ENCODE measurements around the gene ZNF750.

Gene ZNF750

DNA sequence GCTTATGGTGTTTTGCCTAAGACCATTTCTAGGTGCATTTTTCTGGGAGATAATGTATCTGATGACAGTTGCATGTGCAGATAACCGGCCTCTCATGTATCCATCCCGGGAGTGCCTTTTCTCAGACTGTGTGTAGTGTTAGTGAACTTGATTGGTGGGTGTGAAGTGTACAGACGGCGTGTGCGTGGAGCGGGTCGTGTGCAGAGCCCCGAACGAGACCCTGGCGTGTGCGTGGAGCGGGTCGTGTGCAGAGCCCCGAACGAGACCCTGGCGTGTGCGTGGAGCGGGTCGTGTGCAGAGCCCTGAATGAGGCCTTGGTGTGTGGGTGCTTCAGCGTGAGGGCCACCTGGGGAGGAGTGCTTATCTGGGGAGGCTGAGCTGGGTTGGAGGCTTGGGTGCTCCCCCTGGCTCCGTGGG is 28.9 kb upstream of the ZNF750 start:
- H3K36me3 ChIP-seq (ENCODE audit: control insufficient read depth in 2 of 2, insufficient read depth in 1 of 2, low read length in 2 of 2): peaks cover 0 to 34% of the 10 kb centered on the region in 2 experiments; a peak in 1 of 3 replicates
- H3K9me3 ChIP-seq (ENCODE audit: control insufficient read depth, insufficient read depth, low read depth, low read length): no peaks in the 10 kb centered on the region
- POLR2A ChIA-PET: interaction anchor here (1.3 kb wide), 1 partner anchor 34 kb away, joined by 3 read pairs; no protein-coding TSS in a partner anchor
- TF ChIP-seq, protein P1, sequence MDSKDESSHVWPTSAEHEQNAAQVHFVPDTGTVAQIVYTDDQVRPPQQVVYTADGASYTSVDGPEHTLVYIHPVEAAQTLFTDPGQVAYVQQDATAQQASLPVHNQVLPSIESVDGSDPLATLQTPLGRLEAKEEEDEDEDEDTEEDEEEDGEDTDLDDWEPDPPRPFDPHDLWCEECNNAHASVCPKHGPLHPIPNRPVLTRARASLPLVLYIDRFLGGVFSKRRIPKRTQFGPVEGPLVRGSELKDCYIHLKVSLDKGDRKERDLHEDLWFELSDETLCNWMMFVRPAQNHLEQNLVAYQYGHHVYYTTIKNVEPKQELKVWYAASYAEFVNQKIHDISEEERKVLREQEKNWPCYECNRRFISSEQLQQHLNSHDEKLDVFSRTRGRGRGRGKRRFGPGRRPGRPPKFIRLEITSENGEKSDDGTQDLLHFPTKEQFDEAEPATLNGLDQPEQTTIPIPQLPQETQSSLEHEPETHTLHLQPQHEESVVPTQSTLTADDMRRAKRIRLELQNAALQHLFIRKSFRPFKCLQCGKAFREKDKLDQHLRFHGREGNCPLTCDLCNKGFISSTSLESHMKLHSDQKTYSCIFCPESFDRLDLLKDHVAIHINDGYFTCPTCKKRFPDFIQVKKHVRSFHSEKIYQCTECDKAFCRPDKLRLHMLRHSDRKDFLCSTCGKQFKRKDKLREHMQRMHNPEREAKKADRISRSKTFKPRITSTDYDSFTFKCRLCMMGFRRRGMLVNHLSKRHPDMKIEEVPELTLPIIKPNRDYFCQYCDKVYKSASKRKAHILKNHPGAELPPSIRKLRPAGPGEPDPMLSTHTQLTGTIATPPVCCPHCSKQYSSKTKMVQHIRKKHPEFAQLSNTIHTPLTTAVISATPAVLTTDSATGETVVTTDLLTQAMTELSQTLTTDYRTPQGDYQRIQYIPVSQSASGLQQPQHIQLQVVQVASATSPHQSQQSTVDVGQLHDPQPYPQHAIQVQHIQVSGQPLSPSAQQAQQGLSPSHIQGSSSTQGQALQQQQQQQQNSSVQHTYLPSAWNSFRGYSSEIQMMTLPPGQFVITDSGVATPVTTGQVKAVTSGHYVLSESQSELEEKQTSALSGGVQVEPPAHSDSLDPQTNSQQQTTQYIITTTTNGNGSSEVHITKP (tag by site-specific recombination; IDR thresholded peaks at IDR 0.05): no peak
- no peak for TF ChIP-seq GLI4 (tag by site-specific recombination; IDR thresholded peaks at IDR 0.05)
- TF ChIP-seq REPIN1 (tag by site-specific recombination; IDR thresholded peaks at IDR 0.05; ENCODE audit: low read depth): no peak
- TF ChIP-seq, protein P2, sequence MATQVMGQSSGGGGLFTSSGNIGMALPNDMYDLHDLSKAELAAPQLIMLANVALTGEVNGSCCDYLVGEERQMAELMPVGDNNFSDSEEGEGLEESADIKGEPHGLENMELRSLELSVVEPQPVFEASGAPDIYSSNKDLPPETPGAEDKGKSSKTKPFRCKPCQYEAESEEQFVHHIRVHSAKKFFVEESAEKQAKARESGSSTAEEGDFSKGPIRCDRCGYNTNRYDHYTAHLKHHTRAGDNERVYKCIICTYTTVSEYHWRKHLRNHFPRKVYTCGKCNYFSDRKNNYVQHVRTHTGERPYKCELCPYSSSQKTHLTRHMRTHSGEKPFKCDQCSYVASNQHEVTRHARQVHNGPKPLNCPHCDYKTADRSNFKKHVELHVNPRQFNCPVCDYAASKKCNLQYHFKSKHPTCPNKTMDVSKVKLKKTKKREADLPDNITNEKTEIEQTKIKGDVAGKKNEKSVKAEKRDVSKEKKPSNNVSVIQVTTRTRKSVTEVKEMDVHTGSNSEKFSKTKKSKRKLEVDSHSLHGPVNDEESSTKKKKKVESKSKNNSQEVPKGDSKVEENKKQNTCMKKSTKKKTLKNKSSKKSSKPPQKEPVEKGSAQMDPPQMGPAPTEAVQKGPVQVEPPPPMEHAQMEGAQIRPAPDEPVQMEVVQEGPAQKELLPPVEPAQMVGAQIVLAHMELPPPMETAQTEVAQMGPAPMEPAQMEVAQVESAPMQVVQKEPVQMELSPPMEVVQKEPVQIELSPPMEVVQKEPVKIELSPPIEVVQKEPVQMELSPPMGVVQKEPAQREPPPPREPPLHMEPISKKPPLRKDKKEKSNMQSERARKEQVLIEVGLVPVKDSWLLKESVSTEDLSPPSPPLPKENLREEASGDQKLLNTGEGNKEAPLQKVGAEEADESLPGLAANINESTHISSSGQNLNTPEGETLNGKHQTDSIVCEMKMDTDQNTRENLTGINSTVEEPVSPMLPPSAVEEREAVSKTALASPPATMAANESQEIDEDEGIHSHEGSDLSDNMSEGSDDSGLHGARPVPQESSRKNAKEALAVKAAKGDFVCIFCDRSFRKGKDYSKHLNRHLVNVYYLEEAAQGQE (tag by site-specific recombination; IDR thresholded peaks at IDR 0.05): no peak
- TF ChIP-seq ZNF416 (tag by site-specific recombination; IDR thresholded peaks at IDR 0.05): no peak
- TF ChIP-seq, protein P3, sequence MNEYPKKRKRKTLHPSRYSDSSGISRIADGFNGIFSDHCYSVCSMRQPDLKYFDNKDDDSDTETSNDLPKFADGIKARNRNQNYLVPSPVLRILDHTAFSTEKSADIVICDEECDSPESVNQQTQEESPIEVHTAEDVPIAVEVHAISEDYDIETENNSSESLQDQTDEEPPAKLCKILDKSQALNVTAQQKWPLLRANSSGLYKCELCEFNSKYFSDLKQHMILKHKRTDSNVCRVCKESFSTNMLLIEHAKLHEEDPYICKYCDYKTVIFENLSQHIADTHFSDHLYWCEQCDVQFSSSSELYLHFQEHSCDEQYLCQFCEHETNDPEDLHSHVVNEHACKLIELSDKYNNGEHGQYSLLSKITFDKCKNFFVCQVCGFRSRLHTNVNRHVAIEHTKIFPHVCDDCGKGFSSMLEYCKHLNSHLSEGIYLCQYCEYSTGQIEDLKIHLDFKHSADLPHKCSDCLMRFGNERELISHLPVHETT (tag by site-specific recombination; IDR thresholded peaks at IDR 0.05): no peak
- TF ChIP-seq ZFP37 (tag by site-specific recombination; IDR thresholded peaks at IDR 0.05): no peak
- no peak for TF ChIP-seq ZNF404 (tag by site-specific recombination; IDR thresholded peaks at IDR 0.05)
- TF ChIP-seq ZNF426 (tag by site-specific recombination; IDR thresholded peaks at IDR 0.05): no peak
- no peak for TF ChIP-seq ZNF830 (tag by site-specific recombination; IDR thresholded peaks at IDR 0.05; ENCODE audit: low read depth)
- TF ChIP-seq ZNF510 (tag by site-specific recombination; IDR thresholded peaks at IDR 0.05; ENCODE audit: insufficient replicate concordance): no peak
- no peak for TF ChIP-seq ZNF23 (tag by site-specific recombination; IDR thresholded peaks at IDR 0.05; ENCODE audit: borderline replicate concordance)
- H3K4me3 ChIP-seq (ENCODE audit: low read depth, low read length): no peak overlapping the region
- CTCF ChIA-PET: interaction anchor here (1.1 to 1.9 kb wide), 2 partner anchors 11 to 17 kb away, joined by 3 to 4 read pairs; no protein-coding TSS in a partner anchor
- H3K27ac ChIP-seq (ENCODE audit: extremely low read depth, low read depth, low read length): no peak overlapping the region
- H3K4me1 ChIP-seq (ENCODE audit: control insufficient read depth, insufficient read depth, low read length): peaks cover 9% of the 10 kb centered on the region

DNA sequence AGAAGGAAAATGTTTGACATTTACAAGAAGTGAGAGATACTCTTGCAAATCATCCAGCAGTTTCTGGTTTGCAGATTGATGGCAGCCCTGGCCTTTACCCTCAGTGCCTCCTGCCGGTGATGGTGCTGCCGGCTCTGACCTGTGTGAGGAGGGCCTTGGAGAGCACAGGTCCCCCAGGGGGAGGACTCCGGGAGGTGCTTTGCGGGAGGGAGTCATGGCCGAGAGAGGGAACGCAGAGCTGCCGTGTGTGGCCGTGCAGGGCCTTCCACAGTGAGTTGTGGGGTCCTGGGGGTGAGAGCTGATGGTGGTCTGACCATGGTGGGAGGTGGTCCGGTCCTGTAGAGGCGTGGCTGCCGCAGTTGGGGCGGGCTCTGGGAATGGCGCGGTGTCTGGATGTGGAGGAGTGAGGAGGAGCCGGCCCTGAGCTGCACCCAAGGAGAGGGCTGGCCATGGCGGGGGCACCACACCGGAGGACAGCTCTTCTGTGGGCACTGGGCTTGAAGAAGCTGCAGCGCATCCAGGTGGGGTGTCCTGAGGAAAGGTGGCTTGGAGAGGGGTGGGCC is 28.0 kb upstream of the ZNF750 start:
- Histone ChIP-seq H3K4me1 (ENCODE audit: control insufficient read depth, insufficient read depth, low read length) (peaks cover 11% of the 10 kb centered on the region), H3K9me3 (ENCODE audit: control insufficient read depth, insufficient read depth, low read depth, low read length) (no peaks in the 10 kb centered on the region), H3K4me3 (ENCODE audit: low read depth, low read length) (no peak overlapping the region), H3K27ac (ENCODE audit: extremely low read depth, low read depth, low read length) (no peak overlapping the region), H3K36me3 (ENCODE audit: control insufficient read depth in 2 of 2, insufficient read depth in 1 of 2, low read length in 2 of 2) (peaks cover 0 to 32% of the 10 kb centered on the region in 2 experiments; a peak in 1 of 3 replicates)
- POLR2A ChIA-PET: no interaction called here
- CTCF ChIA-PET: interaction anchor here (0.6 to 0.7 kb wide), 2 partner anchors 45 to 92 kb away, joined by 3 to 4 read pairs; no protein-coding TSS in a partner anchor
- TF ChIP-seq, protein P4, sequence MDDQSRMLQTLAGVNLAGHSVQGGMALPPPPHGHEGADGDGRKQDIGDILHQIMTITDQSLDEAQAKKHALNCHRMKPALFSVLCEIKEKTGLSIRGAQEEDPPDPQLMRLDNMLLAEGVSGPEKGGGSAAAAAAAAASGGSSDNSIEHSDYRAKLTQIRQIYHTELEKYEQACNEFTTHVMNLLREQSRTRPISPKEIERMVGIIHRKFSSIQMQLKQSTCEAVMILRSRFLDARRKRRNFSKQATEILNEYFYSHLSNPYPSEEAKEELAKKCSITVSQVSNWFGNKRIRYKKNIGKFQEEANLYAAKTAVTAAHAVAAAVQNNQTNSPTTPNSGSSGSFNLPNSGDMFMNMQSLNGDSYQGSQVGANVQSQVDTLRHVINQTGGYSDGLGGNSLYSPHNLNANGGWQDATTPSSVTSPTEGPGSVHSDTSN (CRISPR knock-in tag; IDR thresholded peaks at IDR 0.05): no peak
- TF ChIP-seq, protein P5, sequence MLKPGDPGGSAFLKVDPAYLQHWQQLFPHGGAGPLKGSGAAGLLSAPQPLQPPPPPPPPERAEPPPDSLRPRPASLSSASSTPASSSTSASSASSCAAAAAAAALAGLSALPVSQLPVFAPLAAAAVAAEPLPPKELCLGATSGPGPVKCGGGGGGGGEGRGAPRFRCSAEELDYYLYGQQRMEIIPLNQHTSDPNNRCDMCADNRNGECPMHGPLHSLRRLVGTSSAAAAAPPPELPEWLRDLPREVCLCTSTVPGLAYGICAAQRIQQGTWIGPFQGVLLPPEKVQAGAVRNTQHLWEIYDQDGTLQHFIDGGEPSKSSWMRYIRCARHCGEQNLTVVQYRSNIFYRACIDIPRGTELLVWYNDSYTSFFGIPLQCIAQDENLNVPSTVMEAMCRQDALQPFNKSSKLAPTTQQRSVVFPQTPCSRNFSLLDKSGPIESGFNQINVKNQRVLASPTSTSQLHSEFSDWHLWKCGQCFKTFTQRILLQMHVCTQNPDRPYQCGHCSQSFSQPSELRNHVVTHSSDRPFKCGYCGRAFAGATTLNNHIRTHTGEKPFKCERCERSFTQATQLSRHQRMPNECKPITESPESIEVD (tag by site-specific recombination; IDR thresholded peaks at IDR 0.05): no peak
- TF ChIP-seq IKZF3 (tag by site-specific recombination; IDR thresholded peaks at IDR 0.05) (no peak), ZNF292 (tag by site-specific recombination; IDR thresholded peaks at IDR 0.05; ENCODE audit: borderline replicate concordance, low read depth) (no peak), ZNF768 (tag by site-specific recombination; IDR thresholded peaks at IDR 0.05) (no peak), ZIC2 (tag by site-specific recombination; IDR thresholded peaks at IDR 0.05) (peak; percentile 16; the same call in 1 of the 2 replicates), GLIS2 (tag by site-specific recombination; IDR thresholded peaks at IDR 0.05) (peak; percentile 57; the same call in 1 of the 2 replicates), GLIS1 (tag by site-specific recombination; IDR thresholded peaks at IDR 0.05) (peak; percentile 93), KLF10 (tag by site-specific recombination; IDR thresholded peaks at IDR 0.05) (no peak)

Measured in HEK293 (cell line).